Vagina (tissue), 2 donors: ENCODE measurements around the gene MFRP.

Experiments
- POLR2A ChIP-seq, 2 donors: fragments of 450-650 bp; IDR thresholded peaks; one replicate each; pipeline ENCODE4 v1.6.1; 2017; ENCODE audit warnings: antibody characterized with exemption in 2 of 2, mild to moderate bottlenecking in 2 of 2, moderate library complexity in 2 of 2
- TF ChIP-seq, protein P1 (sequence below), 3 experiments: fragments of 450-650 bp in 2 of 3; fragments of 200-600 bp in 1 of 3; sonication (generic) in 1 of 3; IDR thresholded peaks; one replicate each; pipeline ENCODE4 v1.5.1; 2017 to 2019; ENCODE audit warnings: antibody characterized with exemption in 3 of 3, mild to moderate bottlenecking in 2 of 3, moderate library complexity in 2 of 3

GRCh38 chr11:119361941-119362725 lies 15.6 kb upstream of the MFRP start:
- TF ChIP-seq, protein P1, sequence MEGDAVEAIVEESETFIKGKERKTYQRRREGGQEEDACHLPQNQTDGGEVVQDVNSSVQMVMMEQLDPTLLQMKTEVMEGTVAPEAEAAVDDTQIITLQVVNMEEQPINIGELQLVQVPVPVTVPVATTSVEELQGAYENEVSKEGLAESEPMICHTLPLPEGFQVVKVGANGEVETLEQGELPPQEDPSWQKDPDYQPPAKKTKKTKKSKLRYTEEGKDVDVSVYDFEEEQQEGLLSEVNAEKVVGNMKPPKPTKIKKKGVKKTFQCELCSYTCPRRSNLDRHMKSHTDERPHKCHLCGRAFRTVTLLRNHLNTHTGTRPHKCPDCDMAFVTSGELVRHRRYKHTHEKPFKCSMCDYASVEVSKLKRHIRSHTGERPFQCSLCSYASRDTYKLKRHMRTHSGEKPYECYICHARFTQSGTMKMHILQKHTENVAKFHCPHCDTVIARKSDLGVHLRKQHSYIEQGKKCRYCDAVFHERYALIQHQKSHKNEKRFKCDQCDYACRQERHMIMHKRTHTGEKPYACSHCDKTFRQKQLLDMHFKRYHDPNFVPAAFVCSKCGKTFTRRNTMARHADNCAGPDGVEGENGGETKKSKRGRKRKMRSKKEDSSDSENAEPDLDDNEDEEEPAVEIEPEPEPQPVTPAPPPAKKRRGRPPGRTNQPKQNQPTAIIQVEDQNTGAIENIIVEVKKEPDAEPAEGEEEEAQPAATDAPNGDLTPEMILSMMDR (IDR thresholded peaks at IDR 0.05), result no peak
- no peak for TF ChIP-seq POLR2A (IDR thresholded peaks at IDR 0.05)
